K562 (cell line): Measurements from ENCODE around the gene SLC16A9. TPM values are rescaled to one million over a fixed set of nuclear protein-coding genes. Genes with fewer than 3 reads are reported as not detected.

Source experiments
- ATAC-seq: fragments of 200-7000 bp; cut with Tn5 transposase; 3 replicates; pipeline ENCODE4 v1.9.1; 2020; ENCODE audit warnings: moderate library complexity
- BruUV-seq: library from RNA; stranded (reverse); fragments of 400-500 nt; replicated peaks from 2 replicates; lab custom pipeline; 2021; lab: Mats Ljungman, UMichigan
- CTCF ChIA-PET: fragments of 300-600 bp; formaldehyde crosslinking; extraction: SDS; loops from one replicate; lab custom pipeline; 2021; ENCODE audit warnings: low intra/inter-chr PET ratio; lab: Yijun Ruan, JAX
- POLR2A ChIA-PET: fragments of 300-600, 350-650 bp; sonication (Branson Sonifier 250); formaldehyde crosslinking; extraction: SDS; loops from one replicate; lab custom pipeline; 2021; ENCODE audit warnings: antibody characterized with exemption, inconsistent platforms; lab: Yijun Ruan, JAX
- DNase-seq, 4 experiments: peaks; one replicate each; pipeline versions ENCODE4 v3.0.0 to v3.0.0-alpha.2; 2011 to 2018; ENCODE audit warnings: low spot score in 3 of 4, mixed read lengths in 3 of 4; ENCODE audit errors: extremely low read depth in 1 of 4
- FAIRE-seq: peaks from 2 replicates; lab custom pipeline; 2011; peaks lifted over from hg19 to GRCh38; lab: Jason Lieb, UNC
- H2AFZ ChIP-seq: 2 replicates; pipeline ENCODE4 v1.6.0; 2011; ENCODE audit warnings: low read depth, low read length, control low read depth, inconsistent platforms
- H3K27ac ChIP-seq: fragments of 200-600 bp; 3 replicates; pipeline ENCODE4 v1.8.0; 2011; ENCODE audit warnings: low read depth, mild to moderate bottlenecking, control low read depth, inconsistent platforms, low read length, moderate library complexity, mixed read lengths; ENCODE audit errors: extremely low read depth
- H3K27me3 ChIP-seq, 2 experiments: fragments of 300-600 bp in 1 of 2; 2 replicates in 1 of 2; 3 replicates in 1 of 2; pipeline versions ENCODE4 v1.6.0 to v1.8.0; 2011; ENCODE audit warnings: inconsistent platforms in 2 of 2, low read length in 2 of 2, mild to moderate bottlenecking in 1 of 2, mixed read lengths in 1 of 2, moderate library complexity in 1 of 2; ENCODE audit not compliant: control insufficient read depth in 2 of 2, insufficient read depth in 2 of 2
- H3K36me3 ChIP-seq: fragments of 300-600 bp; 3 replicates; pipeline ENCODE4 v1.8.0; 2011; ENCODE audit warnings: mild to moderate bottlenecking, low read length, inconsistent platforms; ENCODE audit not compliant: control insufficient read depth, insufficient read depth
- H3K4me1 ChIP-seq, 2 experiments: fragments of 200-600 bp in 1 of 2; replicated peaks in 1 of 2; 2 replicates in 1 of 2; 3 replicates in 1 of 2; pipeline versions ENCODE4 v1.5.1 to v1.8.0; 2011; ENCODE audit warnings: inconsistent platforms in 2 of 2, low read length in 2 of 2, mild to moderate bottlenecking in 1 of 2, mixed read lengths in 1 of 2, moderate library complexity in 1 of 2; ENCODE audit not compliant: control insufficient read depth in 2 of 2, insufficient read depth in 2 of 2
- H3K4me2 ChIP-seq: 2 replicates; pipeline ENCODE4 v1.6.1; 2011; ENCODE audit warnings: low read length, control low read depth, inconsistent platforms, mixed read lengths; ENCODE audit not compliant: insufficient read depth
- H3K4me3 ChIP-seq: fragments of 200-600 bp; sonication (generic), shearing (Covaris generic); 2 replicates; pipeline ENCODE4 v1.5.1; 2016; ENCODE audit warnings: control low read depth, inconsistent platforms
- H3K79me2 ChIP-seq: fragments of 200-600 bp; 3 replicates; pipeline ENCODE4 v1.8.0; 2011; ENCODE audit warnings: low read length, inconsistent platforms; ENCODE audit not compliant: control insufficient read depth, insufficient read depth
- H3K9ac ChIP-seq, 2 experiments: 2 replicates each; pipeline versions ENCODE4 v1.6.0 to v1.6.1; 2011; ENCODE audit warnings: low read depth in 2 of 2, low read length in 2 of 2, control low read depth in 1 of 2, inconsistent platforms in 1 of 2, mild to moderate bottlenecking in 1 of 2, mixed read lengths in 1 of 2; ENCODE audit not compliant: insufficient read depth in 1 of 2
- H3K9me1 ChIP-seq: one replicate; pipeline ENCODE4 v1.6.0; 2011; ENCODE audit warnings: inconsistent platforms, mild to moderate bottlenecking, low read length, moderate library complexity; ENCODE audit not compliant: control insufficient read depth, insufficient read depth
- H3K9me3 ChIP-seq: replicated peaks from 2 replicates; pipeline ENCODE4 v1.5.1; 2011; ENCODE audit warnings: low read depth, low read length, inconsistent platforms; ENCODE audit not compliant: control insufficient read depth, insufficient read depth
- H4K20me1 ChIP-seq: replicated peaks from 2 replicates; pipeline ENCODE4 v1.6.1; 2011; ENCODE audit warnings: low read length, inconsistent platforms, mixed read lengths; ENCODE audit not compliant: control insufficient read depth, insufficient read depth
- BACH1 ChIP-seq: fragments of 200-800 bp; sonication (Bioruptor generic); IDR thresholded peaks from 2 replicates; pipeline ENCODE4 v1.6.1; 2016; ENCODE audit warnings: missing genetic modification characterization, missing compliant biosample characterization
- SMAD4 ChIP-seq: fragments of 250-450 bp; sonication (Bioruptor Pico); conservative IDR thresholded peaks from 2 replicates; pipeline ENCODE4 v1.8.0; 2021; ENCODE audit warnings: inconsistent platforms, mild to moderate bottlenecking, moderate library complexity
- VEZF1 ChIP-seq: fragments of 200-800 bp; sonication (Bioruptor generic); IDR thresholded peaks from 2 replicates; pipeline ENCODE4 v1.6.1; 2017; ENCODE audit warnings: missing genetic modification characterization, missing compliant biosample characterization
- ZBTB40 ChIP-seq, 2 experiments: fragments of 450-650 bp in 1 of 2; sonication (generic) in 1 of 2; formaldehyde crosslinking in 1 of 2; IDR thresholded peaks; 2 replicates each; pipeline versions ENCODE4 v1.7.1 to v1.9.0; 2016 to 2022; ENCODE audit warnings: inconsistent platforms in 1 of 2, mild to moderate bottlenecking in 1 of 2, missing genetic modification reagents in 1 of 2
- ZKSCAN8 ChIP-seq: fragments of 200-800 bp; sonication (Bioruptor generic); IDR thresholded peaks from 2 replicates; pipeline ENCODE4 v1.6.1; 2016; ENCODE audit warnings: missing genetic modification characterization, missing compliant biosample characterization
- WGBS: fragments of 100-300 bp; shearing (Covaris generic); methylation state at CpG from one replicate; pipeline ENCODE4 v1.1.6; 2016; ENCODE audit warnings: low coverage, mixed read lengths; ENCODE audit not compliant: insufficient coverage; ENCODE audit errors: missing lambda C conversion rate; 5-methylcytosine and 5-hydroxymethylcytosine counted together
- in situ Hi-C: fragments of 300-500 bp; cut with MboI; formaldehyde crosslinking; loops from 4 replicates; pipeline ENCODE4 v1.15.0; 2018; ENCODE audit warnings: inconsistent platforms, mixed read lengths
- intact Hi-C: fragments of 100-400 bp; cut with micrococcal nuclease; formaldehyde crosslinking; loops from 2 replicates; pipeline ENCODE4 v1.14.2; 2022
- polyA plus RNA-seq, 8 experiments: library from polyadenylated mRNA; depleted of rRNA in 4 of 8; stranded (reverse) in 5 of 8; unstranded in 3 of 8; fragments of >200 nt; fragmentation: Nextera tagmentation in 2 of 8; fragmentation: Illumina TruSeq in 1 of 8; extraction: Ambion mirVana in 2 of 8; extraction: Trizol in 1 of 8; gene quantifications; 2 replicates each; pipeline versions ENCODE4 v1.2.1 to v1.2.3, GENCODE V29; 2011 to 2014; ENCODE audit warnings: inconsistent platforms in 1 of 8, missing spikeins in 1 of 8
- total RNA-seq, 7 experiments: library from RNA; depleted of rRNA in 6 of 7; stranded (reverse); fragments of >200 nt in 6 of 7; fragmentation: Illumina TruSeq in 2 of 7; extraction: Trizol in 2 of 7; gene quantifications; 2 replicates each; pipeline versions ENCODE4 v1.2.1 to v1.2.3, GENCODE V29; 2011 to 2021; ENCODE audit warnings: low replicate concordance in 1 of 7

Gene SLC16A9
- total and polyA plus RNA-seq, 9 of the 15 experiments (the other 6 are each of a cell fraction or from before 2014, with no cell fraction given) = 0.90 to 6.4 (median 2.1) TPM

GRCh38 chr10:59711871-59712494 lies 2.3 kb upstream of the SLC16A9 start:
- BruUV-seq = no TSS peak
- Histone ChIP-seq H3K27ac (no peak overlapping the region), H3K9me3 (no peaks in the 10 kb centered on the region), H3K79me2 (no peaks in the 10 kb centered on the region; the same call in 2 of the 3 replicates), H2AFZ (no peak overlapping the region), H3K4me3 (no peak overlapping the region), H4K20me1 (no peaks in the 10 kb centered on the region), H3K36me3 (no peaks in the 10 kb centered on the region), H3K9ac (no peak overlapping the region), H3K4me1 (peaks cover 10 to 19% of the 10 kb centered on the region in 2 experiments; a peak in 4 of 5 replicates), H3K27me3 (peaks cover 6 to 20% of the 10 kb centered on the region in 2 experiments), H3K9me1 (no peaks in the 10 kb centered on the region), H3K4me2 (no peak overlapping the region)
- WGBS = 7% methylated on average over 3 of the region's 3 CpGs
- ChIA-PET CTCF (no interaction called here), POLR2A (interaction anchor here (1.2 kb wide), 1 partner anchor 9 kb away, joined by 7 read pairs; no protein-coding TSS in a partner anchor)
- in situ Hi-C loops (no loop called here), intact Hi-C loops (no loop called here)
- TF ChIP-seq ZKSCAN8 (CRISPR knock-in tag) = no peak
- no peak for TF ChIP-seq BACH1
- no peak for TF ChIP-seq ZBTB40 (IDR thresholded peaks at IDR 0.05)
- TF ChIP-seq ZBTB40 (CRISPR knock-in tag; IDR thresholded peaks at IDR 0.05) = no peak
- no peak for TF ChIP-seq SMAD4 (CRISPR knock-in tag)
- TF ChIP-seq VEZF1 (CRISPR knock-in tag) = peak; percentile 38; the same call in 1 of the 2 replicates
- DNase-seq = no peak
- FAIRE-seq = no peak
- ATAC-seq = no peak
